ENCODE measurements around the gene MYL4. TPM values are rescaled to one million over a fixed set of nuclear protein-coding genes. Genes with fewer than 3 reads are reported as not detected.
A peak's percentile ranks its signal among the peaks of the same experiment; 100 is the strongest.

MYL4 gene
- total RNA-seq, 4 donors from 2014 or later = 4.8 TPM; not detected in 3

GRCh38 chr17:47188876-47189731 is 20.0 kb upstream of the MYL4 start, which contains the start of gene CDC27:
CDC27 (minus strand) TSS chr17:47189295; CDS start chr17:47189172, 123 bp downstream.
- H3K27ac ChIP-seq = peak within 1 kb of the TSS; percentile 84 to 98 (median 92)
- no peaks in the 10 kb centered on the region for H3K27me3 ChIP-seq
- H3K4me1 ChIP-seq = peaks cover 6 to 46% (median 6%) of the 10 kb centered on the region in 3 donors
- WGBS, 2 donors (ENCODE audit: low coverage in 1 of 2) = 1% methylated on average over 15 to 19 of the region's 64 CpGs
- no peaks in the 10 kb centered on the region for H3K36me3 ChIP-seq
- peak; percentile 98 for ATAC-seq
- TF ChIP-seq POLR2A (IDR thresholded peaks at IDR 0.05) (peak in 1 of 2 donors; percentile 46), CTCF (IDR thresholded peaks at IDR 0.05) (peak in 1 of 4 experiments; percentile 18), POLR2AphosphoS5 (IDR thresholded peaks at IDR 0.05) (peak; percentile 64), EP300 (IDR thresholded peaks at IDR 0.05) (no peak)
- no peaks in the 10 kb centered on the region for H3K9me3 ChIP-seq
- peak within 1 kb of the TSS; percentile 64 to 74 for H3K4me3 ChIP-seq

GRCh38 chr17:47189732-47190237 is 19.4 kb upstream of the MYL4 start:
- no peaks in the 10 kb centered on the region for H3K9me3 ChIP-seq
- WGBS, 2 donors (ENCODE audit: low coverage in 1 of 2) = 29 to 34% methylated on average over 5 of the region's 5 CpGs
- TF ChIP-seq POLR2A (IDR thresholded peaks at IDR 0.05) (no peak), CTCF (IDR thresholded peaks at IDR 0.05) (no peak)
- no peaks in the 10 kb centered on the region for H3K27me3 ChIP-seq
- H3K4me3 ChIP-seq = peak overlapping the region; percentile 26 to 64
- H3K4me1 ChIP-seq = peaks cover 6 to 40% (median 6%) of the 10 kb centered on the region in 3 donors
- H3K36me3 ChIP-seq = no peaks in the 10 kb centered on the region
- peak overlapping the region in 3 of 4 donors; percentile 90 to 98 (median 95) for H3K27ac ChIP-seq
- ATAC-seq = no peak

GRCh38 chr17:47190243-47190642 is 18.9 kb upstream of the MYL4 start:
- no peaks in the 10 kb centered on the region for H3K27me3 ChIP-seq
- no peak overlapping the region for H3K4me3 ChIP-seq
- WGBS, 2 donors (ENCODE audit: low coverage in 1 of 2) = 97 to 100% methylated on average over 3 to 4 of the region's 4 CpGs
- no peaks in the 10 kb centered on the region for H3K9me3 ChIP-seq
- TF ChIP-seq POLR2AphosphoS5 (IDR thresholded peaks at IDR 0.05) (no peak), EP300 (IDR thresholded peaks at IDR 0.05) (no peak), POLR2A (IDR thresholded peaks at IDR 0.05) (no peak), CTCF (IDR thresholded peaks at IDR 0.05) (no peak)
- H3K36me3 ChIP-seq = no peaks in the 10 kb centered on the region
- peak overlapping the region in 1 of 4 donors; percentile 90 for H3K27ac ChIP-seq
- no peak for ATAC-seq
- peaks cover 6 to 35% (median 6%) of the 10 kb centered on the region in 3 donors for H3K4me1 ChIP-seq

GRCh38 chr17:47190770-47191169 is 18.4 kb upstream of the MYL4 start:
- Histone ChIP-seq H3K4me3 (no peak overlapping the region), H3K27ac (no peak overlapping the region), H3K27me3 (no peaks in the 10 kb centered on the region), H3K4me1 (peaks cover 4 to 30% (median 6%) of the 10 kb centered on the region in 3 donors), H3K36me3 (no peaks in the 10 kb centered on the region), H3K9me3 (no peaks in the 10 kb centered on the region)
- no peak for TF ChIP-seq POLR2AphosphoS5 (IDR thresholded peaks at IDR 0.05)
- TF ChIP-seq CTCF (IDR thresholded peaks at IDR 0.05) = no peak
- no peak for TF ChIP-seq POLR2A (IDR thresholded peaks at IDR 0.05)
- TF ChIP-seq EP300 (IDR thresholded peaks at IDR 0.05) = no peak
- ATAC-seq = no peak
- WGBS, 2 donors (ENCODE audit: low coverage in 1 of 2) = 86% methylated on average over 1 of the region's 1 CpG; no CpG with 5 or more reads in 1 of the 2 donors

All from gastroesophageal sphincter (tissue), 4 donors.